ENCODE results near the gene PDE4A.

Gene PDE4A

GRCh38 chr19:10442698-10443097 is 22.4 kb downstream of the PDE4A start:
- H3K4me3 ChIP-seq (ENCODE audit: low read depth, low read length): no peak overlapping the region
- TF ChIP-seq, protein P1, sequence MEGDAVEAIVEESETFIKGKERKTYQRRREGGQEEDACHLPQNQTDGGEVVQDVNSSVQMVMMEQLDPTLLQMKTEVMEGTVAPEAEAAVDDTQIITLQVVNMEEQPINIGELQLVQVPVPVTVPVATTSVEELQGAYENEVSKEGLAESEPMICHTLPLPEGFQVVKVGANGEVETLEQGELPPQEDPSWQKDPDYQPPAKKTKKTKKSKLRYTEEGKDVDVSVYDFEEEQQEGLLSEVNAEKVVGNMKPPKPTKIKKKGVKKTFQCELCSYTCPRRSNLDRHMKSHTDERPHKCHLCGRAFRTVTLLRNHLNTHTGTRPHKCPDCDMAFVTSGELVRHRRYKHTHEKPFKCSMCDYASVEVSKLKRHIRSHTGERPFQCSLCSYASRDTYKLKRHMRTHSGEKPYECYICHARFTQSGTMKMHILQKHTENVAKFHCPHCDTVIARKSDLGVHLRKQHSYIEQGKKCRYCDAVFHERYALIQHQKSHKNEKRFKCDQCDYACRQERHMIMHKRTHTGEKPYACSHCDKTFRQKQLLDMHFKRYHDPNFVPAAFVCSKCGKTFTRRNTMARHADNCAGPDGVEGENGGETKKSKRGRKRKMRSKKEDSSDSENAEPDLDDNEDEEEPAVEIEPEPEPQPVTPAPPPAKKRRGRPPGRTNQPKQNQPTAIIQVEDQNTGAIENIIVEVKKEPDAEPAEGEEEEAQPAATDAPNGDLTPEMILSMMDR (IDR thresholded peaks at IDR 0.05; ENCODE audit: borderline replicate concordance, insufficient read depth, low read depth, low read length): no peak

- no peak overlapping the region for H3K4me3 ChIP-seq (ENCODE audit: low read depth, low read length)
- TF ChIP-seq, protein P1 (IDR thresholded peaks at IDR 0.05; ENCODE audit: borderline replicate concordance, insufficient read depth, low read depth, low read length): no peak
These were observed 28.7 kb downstream of the PDE4A start for GRCh38 chr19:10449037-10449436.

DNA sequence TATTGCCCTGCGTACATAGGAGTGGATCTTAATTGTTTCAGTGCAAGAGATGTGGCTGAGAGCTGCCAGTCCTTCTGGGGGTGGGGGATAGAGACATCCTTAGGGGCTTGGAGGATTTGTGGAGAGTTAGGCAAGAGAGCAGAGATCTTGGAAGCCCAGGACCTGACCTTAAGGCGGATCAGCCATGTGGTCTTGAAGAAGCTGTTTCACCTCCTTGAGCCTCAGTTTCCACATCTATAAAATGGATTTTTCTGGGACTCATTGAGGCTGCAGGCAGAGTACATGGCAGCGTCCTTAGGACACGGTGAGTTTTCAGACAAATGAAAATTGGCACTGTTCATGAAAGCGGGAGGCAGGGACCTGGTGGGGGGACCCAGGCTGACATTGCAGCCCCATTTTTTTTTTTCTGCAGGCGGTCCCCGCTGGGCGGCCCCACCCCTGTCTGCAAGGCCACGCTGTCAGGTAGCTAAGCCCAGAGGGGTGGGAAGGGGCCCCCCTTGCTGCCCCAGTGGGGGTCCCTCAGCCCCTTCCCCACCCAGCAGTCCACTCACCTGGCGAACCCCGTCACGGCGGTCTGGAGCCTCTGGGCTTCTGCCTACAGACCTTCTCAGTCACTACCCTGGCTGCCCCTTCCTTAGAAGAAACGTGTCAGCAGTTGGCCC is 30.0 kb downstream of the PDE4A start:
- H3K4me3 ChIP-seq (ENCODE audit: low read depth, low read length): no peak overlapping the region
- TF ChIP-seq, protein P1 (IDR thresholded peaks at IDR 0.05; ENCODE audit: borderline replicate concordance, insufficient read depth, low read depth, low read length): no peak

DNA sequence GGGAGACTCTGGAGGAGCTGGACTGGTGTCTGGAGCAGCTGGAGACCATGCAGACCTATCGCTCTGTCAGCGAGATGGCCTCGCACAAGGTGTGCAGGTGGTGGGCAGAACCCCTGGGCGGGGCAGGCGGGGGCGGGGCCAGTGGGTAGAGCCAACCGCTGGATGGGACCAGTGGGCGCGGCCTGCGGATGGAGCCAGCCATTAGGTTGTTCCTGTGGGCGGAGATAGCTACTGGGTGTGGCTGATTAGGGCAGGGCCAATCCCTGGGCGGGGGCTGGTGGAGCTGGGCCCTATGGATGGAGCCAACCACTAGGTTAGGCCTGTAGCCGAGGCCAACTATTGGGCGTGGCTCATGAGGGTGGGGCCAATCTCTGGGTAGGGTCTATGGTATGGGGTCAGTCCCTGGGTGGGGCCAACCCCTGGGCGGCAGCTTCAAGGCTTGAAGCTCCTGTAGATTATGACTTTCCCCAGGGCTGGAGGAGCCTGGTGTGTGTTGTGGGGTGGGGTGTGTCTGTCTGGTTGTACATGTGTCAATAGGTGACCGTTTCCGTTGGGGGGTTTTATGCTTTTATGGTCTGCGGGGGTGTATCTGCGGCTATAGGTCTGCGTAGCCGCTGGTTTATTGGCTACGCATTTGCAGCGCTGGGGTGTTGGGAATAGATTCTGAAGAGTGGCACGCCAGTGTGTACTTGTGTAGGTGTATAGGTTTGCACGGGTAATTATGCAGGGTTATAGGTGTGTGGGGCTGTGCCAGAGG is 30.7 kb downstream of the PDE4A start:
- H3K4me3 ChIP-seq (ENCODE audit: low read depth, low read length): no peak overlapping the region
- TF ChIP-seq, protein P1 (IDR thresholded peaks at IDR 0.05; ENCODE audit: borderline replicate concordance, insufficient read depth, low read depth, low read length): no peak

GRCh38 chr19:10452726-10453618 is 32.6 kb downstream of the PDE4A start:
- TF ChIP-seq, protein P1 (IDR thresholded peaks at IDR 0.05; ENCODE audit: borderline replicate concordance, insufficient read depth, low read depth, low read length): no peak
- no peak overlapping the region for H3K4me3 ChIP-seq (ENCODE audit: low read depth, low read length)

DNA sequence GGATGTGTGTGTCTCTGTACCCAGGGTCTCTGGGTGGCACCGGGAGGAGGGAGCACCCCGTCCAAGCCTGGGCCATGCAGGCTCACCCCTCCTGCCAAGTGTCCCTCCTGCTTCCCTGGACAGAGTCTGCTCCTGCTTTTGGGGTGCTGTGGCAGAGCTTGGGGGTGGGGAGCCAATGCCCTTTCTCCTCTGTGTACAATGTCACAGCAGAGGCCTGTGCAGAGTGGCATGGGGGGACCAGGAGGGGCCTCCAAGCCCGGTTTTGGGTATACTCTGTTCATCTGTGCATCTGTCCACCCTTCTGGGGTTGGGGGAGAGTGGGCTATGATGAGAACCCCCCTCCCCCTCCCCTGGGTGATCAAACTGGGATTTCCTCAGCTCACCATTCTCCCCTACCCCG is 33.5 kb downstream of the PDE4A start:
- TF ChIP-seq, protein P1 (IDR thresholded peaks at IDR 0.05; ENCODE audit: borderline replicate concordance, insufficient read depth, low read depth, low read length): no peak
- H3K4me3 ChIP-seq (ENCODE audit: low read depth, low read length): no peak overlapping the region
